GM23338 (cell line): ENCODE data around the gene PEX10. TPM values are rescaled to one million over a fixed set of nuclear protein-coding genes. Genes with fewer than 3 reads are reported as not detected.

Source experiments
- ATAC-seq: fragments of 200-7000 bp; cut with Tn5 transposase; 3 replicates; pipeline ENCODE4 v1.9.1; 2020
- DNase-seq: peaks from one replicate; pipeline ENCODE4 v3.0.0-alpha.2; 2015; ENCODE audit warnings: low spot score
- H2AFZ ChIP-seq: fragments of 200-600 bp; sonication (generic); 2 replicates; pipeline ENCODE4 v1.8.0; 2016; ENCODE audit warnings: antibody characterized with exemption, mild to moderate bottlenecking, moderate library complexity
- H3F3A ChIP-seq: fragments of 200-600 bp; sonication (generic); replicated peaks from 2 replicates; pipeline ENCODE4 v1.8.0; 2017; ENCODE audit warnings: antibody characterized with exemption, mixed run types, low read depth
- H3K27ac ChIP-seq: fragments of 200-600 bp; sonication (generic); 2 replicates; pipeline ENCODE4 v1.6.1; 2016; ENCODE audit warnings: low read depth
- H3K27me3 ChIP-seq: fragments of 200-600 bp; sonication (generic); 2 replicates; pipeline ENCODE4 v1.8.0; 2016; ENCODE audit warnings: mild to moderate bottlenecking, mixed run types, moderate library complexity; ENCODE audit not compliant: insufficient read depth
- H3K36me3 ChIP-seq: fragments of 200-600 bp; sonication (generic); 2 replicates; pipeline ENCODE4 v1.8.0; 2016; ENCODE audit warnings: mild to moderate bottlenecking; ENCODE audit not compliant: insufficient read depth
- H3K4me1 ChIP-seq: fragments of 200-600 bp; sonication (generic); 2 replicates; pipeline ENCODE4 v1.8.0; 2016; ENCODE audit warnings: mild to moderate bottlenecking, moderate library complexity; ENCODE audit not compliant: insufficient read depth
- H3K4me2 ChIP-seq: fragments of 200-600 bp; sonication (generic); 2 replicates; pipeline ENCODE4 v1.7.1; 2017; ENCODE audit warnings: mixed run types
- H3K4me3 ChIP-seq: fragments of 200-600 bp; sonication (generic); 2 replicates; pipeline ENCODE4 v1.6.1; 2016; ENCODE audit warnings: mixed run types
- H3K79me2 ChIP-seq: fragments of 200-600 bp; sonication (generic); replicated peaks from 2 replicates; pipeline ENCODE4 v1.8.0; 2017; ENCODE audit warnings: mild to moderate bottlenecking; ENCODE audit not compliant: insufficient read depth
- H3K9me2 ChIP-seq: fragments of 200-600 bp; sonication (generic); 2 replicates; pipeline ENCODE4 v1.8.0; 2017; ENCODE audit not compliant: insufficient read depth
- H4K20me1 ChIP-seq: fragments of 200-600 bp; sonication (generic); replicated peaks from 2 replicates; pipeline ENCODE4 v1.8.0; 2017; ENCODE audit warnings: mild to moderate bottlenecking; ENCODE audit not compliant: insufficient read depth
- H3K27ac Mint-ChIP-seq: 2 replicates; pipeline ENCODE4 v1.8.0; 2020; ENCODE audit warnings: inconsistent platforms, mild to moderate bottlenecking, moderate library complexity, mixed read lengths
- H3K27me3 Mint-ChIP-seq: 3 replicates; pipeline ENCODE4 v1.8.0; 2022; ENCODE audit warnings: low read depth, mild to moderate bottlenecking, moderate library complexity, mixed read lengths, inconsistent platforms; ENCODE audit not compliant: insufficient read depth, poor library complexity
- H3K36me3 Mint-ChIP-seq: 3 replicates; pipeline ENCODE4 v1.8.0; 2021; ENCODE audit warnings: low read depth, mild to moderate bottlenecking, inconsistent platforms, moderate library complexity, mixed read lengths
- H3K4me1 Mint-ChIP-seq: 3 replicates; pipeline ENCODE4 v1.8.0; 2020; ENCODE audit warnings: mild to moderate bottlenecking, inconsistent platforms, mixed read lengths
- H3K4me3 Mint-ChIP-seq: 3 replicates; pipeline ENCODE4 v1.8.0; 2021; ENCODE audit warnings: moderate library complexity, mild to moderate bottlenecking, inconsistent platforms, mixed read lengths
- H3K9me3 Mint-ChIP-seq: 3 replicates; pipeline ENCODE4 v1.8.0; 2020; ENCODE audit warnings: moderate library complexity, mild to moderate bottlenecking, inconsistent platforms, mixed read lengths
- EZH2 ChIP-seq: fragments of 200-600 bp; sonication (generic); IDR thresholded peaks from one replicate; pipeline ENCODE4 v1.8.0; 2017; ENCODE audit warnings: antibody characterized with exemption, mild to moderate bottlenecking, low read depth; ENCODE audit not compliant: unreplicated experiment
- EZH2phosphoT487 ChIP-seq: fragments of 200-600 bp; sonication (generic); IDR thresholded peaks from one replicate; pipeline ENCODE4 v1.8.1; 2018; ENCODE audit warnings: antibody characterized with exemption; ENCODE audit not compliant: unreplicated experiment
- POLR2AphosphoS5 ChIP-seq: IDR thresholded peaks from 2 replicates; pipeline ENCODE4 v1.6.1; 2016; ENCODE audit warnings: antibody characterized with exemption, low read depth
- polyA plus RNA-seq: library from polyadenylated mRNA; unstranded; fragments of >200 nt; fragmentation: Nextera tagmentation; extraction: Ambion mirVana; gene quantifications from 2 replicates; pipeline ENCODE4 v1.2.1, GENCODE V29; 2016
- total RNA-seq: library from RNA; depleted of rRNA; stranded (reverse); fragments of >200 nt; shearing (Covaris generic); gene quantifications from 2 replicates; pipeline ENCODE4 v1.2.3, GENCODE V29; 2014
- TF ChIP-seq, protein P1 (sequence below), 2 experiments: fragments of 200-600 bp in 1 of 2; sonication (generic) in 1 of 2; conservative IDR thresholded peaks; 2 replicates each; pipeline versions ENCODE4 v1.5.1 to v1.6.1; 2016 to 2017; ENCODE audit warnings: antibody characterized with exemption in 2 of 2, low read depth in 2 of 2, mild to moderate bottlenecking in 2 of 2, moderate library complexity in 1 of 2
- TF ChIP-seq, protein P2 (sequence below): fragments of 250-450 bp; sonication (Bioruptor Pico); IDR thresholded peaks from 2 replicates; pipeline ENCODE4 v1.5.0; 2020; ENCODE audit warnings: mild to moderate bottlenecking, moderate library complexity

PEX10 gene
- total and polyA plus RNA-seq, 2 experiments from 2014 or later = 15.0 to 53.9 TPM

DNA sequence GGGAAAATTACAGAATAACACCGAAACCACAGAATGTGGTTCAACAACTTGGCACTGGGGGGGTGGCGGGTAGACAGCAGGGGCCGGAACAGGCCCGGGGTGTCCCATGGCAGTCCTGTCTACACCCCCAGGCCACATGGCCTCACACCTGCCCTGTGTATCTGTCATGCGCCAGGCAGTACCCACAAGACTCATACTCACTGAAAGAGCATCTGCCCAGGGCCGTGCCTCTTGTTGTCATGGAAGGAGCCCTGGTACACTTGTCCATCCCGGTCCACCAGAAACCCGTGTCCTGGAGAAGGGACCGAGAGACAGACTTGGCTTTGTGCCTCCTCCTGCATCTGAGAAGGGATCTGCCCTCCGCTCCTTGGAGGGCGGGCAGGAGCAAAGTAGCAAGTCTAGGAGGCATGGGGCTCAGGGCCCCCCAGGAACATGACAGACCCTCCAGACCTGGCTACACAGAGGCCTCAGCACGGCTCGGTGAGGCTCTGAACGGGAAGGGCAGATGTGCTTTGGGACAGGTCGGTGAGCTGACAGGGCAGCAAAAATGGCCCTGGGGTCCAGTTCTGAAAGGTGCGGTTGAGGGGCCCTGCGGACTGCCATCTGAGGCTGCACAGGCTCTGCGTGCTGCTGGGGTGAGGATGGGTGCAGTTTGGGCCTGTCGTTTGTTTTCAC, 26.6 kb downstream of the PEX10 start:
- Histone ChIP-seq H3K4me3 (no peak overlapping the region), H3K9me2 (no peaks in the 10 kb centered on the region), H3K79me2 (peaks cover 7% of the 10 kb centered on the region; the same call in 1 of the 2 replicates), H3F3A (0 out of 2 replicates have a peak, but pooled peaks cover under 1% of the 10 kb centered on the region), H3K27ac (no peak overlapping the region), H4K20me1 (no peaks in the 10 kb centered on the region), H3K4me1 (no peaks in the 10 kb centered on the region; the same call in 1 of the 2 replicates), H3K36me3 (no peaks in the 10 kb centered on the region), H2AFZ (no peak overlapping the region), H3K4me2 (no peak overlapping the region), H3K27me3 (no peaks in the 10 kb centered on the region)
- Mint-ChIP-seq H3K27ac (no peak overlapping the region), H3K4me1 (peaks cover 7% of the 10 kb centered on the region; the same call in 2 of the 3 replicates), H3K36me3 (peaks cover 3% of the 10 kb centered on the region; the same call in 1 of the 3 replicates), H3K27me3 (peaks cover 3% of the 10 kb centered on the region), H3K9me3 (no peaks in the 10 kb centered on the region), H3K4me3 (no peak overlapping the region)
- TF ChIP-seq EZH2phosphoT487 (no peak), EZH2 (no peak), POLR2AphosphoS5 (no peak)
- TF ChIP-seq, protein P1, sequence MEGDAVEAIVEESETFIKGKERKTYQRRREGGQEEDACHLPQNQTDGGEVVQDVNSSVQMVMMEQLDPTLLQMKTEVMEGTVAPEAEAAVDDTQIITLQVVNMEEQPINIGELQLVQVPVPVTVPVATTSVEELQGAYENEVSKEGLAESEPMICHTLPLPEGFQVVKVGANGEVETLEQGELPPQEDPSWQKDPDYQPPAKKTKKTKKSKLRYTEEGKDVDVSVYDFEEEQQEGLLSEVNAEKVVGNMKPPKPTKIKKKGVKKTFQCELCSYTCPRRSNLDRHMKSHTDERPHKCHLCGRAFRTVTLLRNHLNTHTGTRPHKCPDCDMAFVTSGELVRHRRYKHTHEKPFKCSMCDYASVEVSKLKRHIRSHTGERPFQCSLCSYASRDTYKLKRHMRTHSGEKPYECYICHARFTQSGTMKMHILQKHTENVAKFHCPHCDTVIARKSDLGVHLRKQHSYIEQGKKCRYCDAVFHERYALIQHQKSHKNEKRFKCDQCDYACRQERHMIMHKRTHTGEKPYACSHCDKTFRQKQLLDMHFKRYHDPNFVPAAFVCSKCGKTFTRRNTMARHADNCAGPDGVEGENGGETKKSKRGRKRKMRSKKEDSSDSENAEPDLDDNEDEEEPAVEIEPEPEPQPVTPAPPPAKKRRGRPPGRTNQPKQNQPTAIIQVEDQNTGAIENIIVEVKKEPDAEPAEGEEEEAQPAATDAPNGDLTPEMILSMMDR (conservative IDR thresholded peaks at IDR 0.05; ENCODE audit: low read depth in 2 of 2) = no peak
- TF ChIP-seq, protein P2, sequence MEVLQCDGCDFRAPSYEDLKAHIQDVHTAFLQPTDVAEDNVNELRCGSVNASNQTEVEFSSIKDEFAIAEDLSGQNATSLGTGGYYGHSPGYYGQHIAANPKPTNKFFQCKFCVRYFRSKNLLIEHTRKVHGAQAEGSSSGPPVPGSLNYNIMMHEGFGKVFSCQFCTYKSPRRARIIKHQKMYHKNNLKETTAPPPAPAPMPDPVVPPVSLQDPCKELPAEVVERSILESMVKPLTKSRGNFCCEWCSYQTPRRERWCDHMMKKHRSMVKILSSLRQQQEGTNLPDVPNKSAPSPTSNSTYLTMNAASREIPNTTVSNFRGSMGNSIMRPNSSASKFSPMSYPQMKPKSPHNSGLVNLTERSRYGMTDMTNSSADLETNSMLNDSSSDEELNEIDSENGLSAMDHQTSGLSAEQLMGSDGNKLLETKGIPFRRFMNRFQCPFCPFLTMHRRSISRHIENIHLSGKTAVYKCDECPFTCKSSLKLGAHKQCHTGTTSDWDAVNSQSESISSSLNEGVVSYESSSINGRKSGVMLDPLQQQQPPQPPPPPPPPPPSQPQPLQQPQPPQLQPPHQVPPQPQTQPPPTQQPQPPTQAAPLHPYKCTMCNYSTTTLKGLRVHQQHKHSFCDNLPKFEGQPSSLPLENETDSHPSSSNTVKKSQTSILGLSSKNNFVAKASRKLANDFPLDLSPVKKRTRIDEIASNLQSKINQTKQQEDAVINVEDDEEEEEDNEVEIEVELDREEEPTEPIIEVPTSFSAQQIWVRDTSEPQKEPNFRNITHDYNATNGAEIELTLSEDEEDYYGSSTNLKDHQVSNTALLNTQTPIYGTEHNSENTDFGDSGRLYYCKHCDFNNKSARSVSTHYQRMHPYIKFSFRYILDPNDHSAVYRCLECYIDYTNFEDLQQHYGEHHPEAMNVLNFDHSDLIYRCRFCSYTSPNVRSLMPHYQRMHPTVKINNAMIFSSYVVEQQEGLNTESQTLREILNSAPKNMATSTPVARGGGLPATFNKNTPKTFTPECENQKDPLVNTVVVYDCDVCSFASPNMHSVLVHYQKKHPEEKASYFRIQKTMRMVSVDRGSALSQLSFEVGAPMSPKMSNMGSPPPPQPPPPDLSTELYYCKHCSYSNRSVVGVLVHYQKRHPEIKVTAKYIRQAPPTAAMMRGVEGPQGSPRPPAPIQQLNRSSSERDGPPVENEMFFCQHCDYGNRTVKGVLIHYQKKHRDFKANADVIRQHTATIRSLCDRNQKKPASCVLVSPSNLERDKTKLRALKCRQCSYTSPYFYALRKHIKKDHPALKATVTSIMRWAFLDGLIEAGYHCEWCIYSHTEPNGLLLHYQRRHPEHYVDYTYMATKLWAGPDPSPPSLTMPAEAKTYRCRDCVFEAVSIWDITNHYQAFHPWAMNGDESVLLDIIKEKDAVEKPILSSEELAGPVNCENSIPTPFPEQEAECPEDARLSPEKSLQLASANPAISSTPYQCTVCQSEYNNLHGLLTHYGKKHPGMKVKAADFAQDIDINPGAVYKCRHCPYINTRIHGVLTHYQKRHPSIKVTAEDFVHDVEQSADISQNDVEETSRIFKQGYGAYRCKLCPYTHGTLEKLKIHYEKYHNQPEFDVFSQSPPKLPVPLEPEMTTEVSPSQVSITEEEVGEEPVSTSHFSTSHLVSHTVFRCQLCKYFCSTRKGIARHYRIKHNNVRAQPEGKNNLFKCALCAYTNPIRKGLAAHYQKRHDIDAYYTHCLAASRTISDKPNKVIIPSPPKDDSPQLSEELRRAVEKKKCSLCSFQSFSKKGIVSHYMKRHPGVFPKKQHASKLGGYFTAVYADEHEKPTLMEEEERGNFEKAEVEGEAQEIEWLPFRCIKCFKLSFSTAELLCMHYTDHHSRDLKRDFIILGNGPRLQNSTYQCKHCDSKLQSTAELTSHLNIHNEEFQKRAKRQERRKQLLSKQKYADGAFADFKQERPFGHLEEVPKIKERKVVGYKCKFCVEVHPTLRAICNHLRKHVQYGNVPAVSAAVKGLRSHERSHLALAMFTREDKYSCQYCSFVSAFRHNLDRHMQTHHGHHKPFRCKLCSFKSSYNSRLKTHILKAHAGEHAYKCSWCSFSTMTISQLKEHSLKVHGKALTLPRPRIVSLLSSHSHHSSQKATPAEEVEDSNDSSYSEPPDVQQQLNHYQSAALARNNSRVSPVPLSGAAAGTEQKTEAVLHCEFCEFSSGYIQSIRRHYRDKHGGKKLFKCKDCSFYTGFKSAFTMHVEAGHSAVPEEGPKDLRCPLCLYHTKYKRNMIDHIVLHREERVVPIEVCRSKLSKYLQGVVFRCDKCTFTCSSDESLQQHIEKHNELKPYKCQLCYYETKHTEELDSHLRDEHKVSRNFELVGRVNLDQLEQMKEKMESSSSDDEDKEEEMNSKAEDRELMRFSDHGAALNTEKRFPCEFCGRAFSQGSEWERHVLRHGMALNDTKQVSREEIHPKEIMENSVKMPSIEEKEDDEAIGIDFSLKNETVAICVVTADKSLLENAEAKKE (CRISPR knock-in tag) = no peak
- no peak for ATAC-seq
- no peak for DNase-seq
